IMR-90 (cell line): ENCODE data around the gene AQP12A. TPM values are rescaled to one million over a fixed set of nuclear protein-coding genes. Genes with fewer than 3 reads are reported as not detected.

Source experiments
- ATAC-seq: fragments of 200-7000 bp; cut with Tn5 transposase; 2 replicates; pipeline ENCODE4 v1.9.1; 2020; ENCODE audit warnings: low read depth, mild to moderate bottlenecking, moderate library complexity
- BruUV-seq: library from RNA; stranded (reverse); fragments of 400-500 nt; replicated peaks from 2 replicates; lab custom pipeline; 2021; lab: Mats Ljungman, UMichigan
- CTCF ChIA-PET: fragments of 300-600 bp; formaldehyde crosslinking; extraction: SDS; loops from one replicate; lab custom pipeline; 2021; ENCODE audit warnings: antibody characterized with exemption; lab: Yijun Ruan, JAX
- POLR2A ChIA-PET: fragments of 300-600 bp; sonication (Branson Sonifier 250); formaldehyde crosslinking; loops from one replicate; lab custom pipeline; 2022; ENCODE audit warnings: antibody characterized with exemption; ENCODE audit not compliant: unreplicated experiment; lab: Charles Lee
- DNase-seq: peaks from one replicate; pipeline ENCODE4 v3.0.0; 2013
- H2AFZ ChIP-seq: replicated peaks from 2 replicates; pipeline ENCODE3; 2013; ENCODE audit warnings: low read length, mild to moderate bottlenecking; ENCODE audit not compliant: poor library complexity
- H2AK5ac ChIP-seq: 2 replicates; pipeline ENCODE4 v1.6.1; 2013; ENCODE audit warnings: low read depth, low read length, inconsistent platforms
- H2AK9ac ChIP-seq: replicated peaks from 2 replicates; pipeline ENCODE3; 2013; ENCODE audit warnings: mild to moderate bottlenecking, low read depth, low read length, moderate library complexity; ENCODE audit not compliant: poor library complexity
- H2BK120ac ChIP-seq: 2 replicates; pipeline ENCODE4 v1.6.1; 2013; ENCODE audit warnings: low read depth, low read length, inconsistent platforms
- H2BK15ac ChIP-seq: 3 replicates; pipeline ENCODE4 v1.6.1; 2013; ENCODE audit warnings: low read depth, low read length, inconsistent platforms
- H2BK20ac ChIP-seq: 2 replicates; pipeline ENCODE4 v1.6.1; 2013; ENCODE audit warnings: low read depth, mild to moderate bottlenecking, inconsistent platforms, low read length, moderate library complexity
- H2BK5ac ChIP-seq: 2 replicates; pipeline ENCODE4 v1.6.1; 2013; ENCODE audit warnings: mild to moderate bottlenecking, low read depth, low read length, inconsistent platforms; ENCODE audit not compliant: poor library complexity, severe bottlenecking
- H3K14ac ChIP-seq: replicated peaks from 2 replicates; pipeline ENCODE4 v1.6.1; 2013; ENCODE audit warnings: low read depth, low read length, inconsistent platforms
- H3K18ac ChIP-seq: 2 replicates; pipeline ENCODE4 v1.6.1; 2013; ENCODE audit warnings: low read depth, low read length, control low read depth
- H3K23ac ChIP-seq: 2 replicates; pipeline ENCODE4 v1.6.1; 2013; ENCODE audit warnings: low read depth, low read length, inconsistent platforms
- H3K27ac ChIP-seq: 2 replicates; pipeline ENCODE4 v1.5.1; 2013; ENCODE audit warnings: mild to moderate bottlenecking, control low read depth, low read length; ENCODE audit not compliant: insufficient read depth
- H3K27me3 ChIP-seq: 2 replicates; pipeline ENCODE4 v1.6.1; 2013; ENCODE audit warnings: low read length; ENCODE audit not compliant: control insufficient read depth, insufficient read depth
- H3K36me3 ChIP-seq: 2 replicates; pipeline ENCODE4 v1.6.1; 2013; ENCODE audit warnings: low read length, mixed read lengths; ENCODE audit not compliant: control insufficient read depth, insufficient read depth
- H3K4ac ChIP-seq: 2 replicates; pipeline ENCODE4 v1.6.1; 2013; ENCODE audit warnings: low read depth, low read length, inconsistent platforms
- H3K4me1 ChIP-seq: 2 replicates; pipeline ENCODE4 v1.6.1; 2013; ENCODE audit warnings: low read length, mixed read lengths; ENCODE audit not compliant: control insufficient read depth, insufficient read depth
- H3K4me2 ChIP-seq: 2 replicates; pipeline ENCODE4 v1.6.1; 2013; ENCODE audit warnings: low read depth, mild to moderate bottlenecking, control low read depth, low read length, moderate library complexity
- H3K4me3 ChIP-seq: 2 replicates; pipeline ENCODE4 v1.5.1; 2013; ENCODE audit warnings: low read depth, mild to moderate bottlenecking, control low read depth, low read length, moderate library complexity; ENCODE audit not compliant: insufficient read depth
- H3K56ac ChIP-seq: 2 replicates; pipeline ENCODE4 v1.6.1; 2013; ENCODE audit warnings: low read length, inconsistent platforms; ENCODE audit not compliant: insufficient read depth; ENCODE audit errors: extremely low read depth
- H3K79me1 ChIP-seq, 2 experiments: 2 replicates each; pipeline ENCODE4 v1.6.1; 2013; ENCODE audit warnings: low read length in 2 of 2, inconsistent platforms in 1 of 2, low read depth in 1 of 2
- H3K9ac ChIP-seq: 2 replicates; pipeline ENCODE4 v1.6.1; 2013; ENCODE audit warnings: low read depth, low read length, control low read depth
- H3K9me1 ChIP-seq: 2 replicates; pipeline ENCODE4 v1.6.1; 2013; ENCODE audit warnings: low read length, inconsistent platforms; ENCODE audit not compliant: insufficient read depth
- H3K9me3 ChIP-seq: 2 replicates; pipeline ENCODE4 v1.6.1; 2013; ENCODE audit warnings: low read length; ENCODE audit not compliant: control insufficient read depth, insufficient read depth
- H4K20me1 ChIP-seq: 2 replicates; pipeline ENCODE4 v1.6.1; 2013; ENCODE audit warnings: low read length, inconsistent platforms; ENCODE audit not compliant: insufficient read depth
- H4K5ac ChIP-seq: 2 replicates; pipeline ENCODE4 v1.6.1; 2013; ENCODE audit warnings: mild to moderate bottlenecking, low read depth, low read length, control low read depth
- H4K8ac ChIP-seq, 2 experiments: 2 replicates each; pipeline ENCODE4 v1.6.1; 2013; ENCODE audit warnings: low read depth in 2 of 2, low read length in 2 of 2, control low read depth in 1 of 2, inconsistent platforms in 1 of 2
- H4K91ac ChIP-seq: 2 replicates; pipeline ENCODE4 v1.6.1; 2013; ENCODE audit warnings: low read depth, low read length, inconsistent platforms; ENCODE audit not compliant: insufficient read depth
- BHLHE40 ChIP-seq: fragments of 150-350 bp; IDR thresholded peaks from 2 replicates; pipeline ENCODE4 v1.6.1; 2016; ENCODE audit warnings: mild to moderate bottlenecking, low read depth, low read length
- CEBPB ChIP-seq: IDR thresholded peaks from 2 replicates; pipeline ENCODE4 v1.6.1; 2012; ENCODE audit warnings: low read depth, low read length, improper control_type of control experiment
- ELK1 ChIP-seq: fragments of 150-350 bp; IDR thresholded peaks from 2 replicates; pipeline ENCODE4 v1.6.1; 2016; ENCODE audit warnings: low read depth, mild to moderate bottlenecking, low read length, moderate library complexity, borderline replicate concordance
- FOS ChIP-seq: fragments of 150-350 bp; IDR thresholded peaks from 2 replicates; pipeline ENCODE4 v1.6.1; 2016; ENCODE audit warnings: low read depth, low read length
- MAFK ChIP-seq: IDR thresholded peaks from 2 replicates; pipeline ENCODE4 v1.6.1; 2012; ENCODE audit warnings: low read depth, low read length, improper control_type of control experiment
- MAZ ChIP-seq: IDR thresholded peaks from 2 replicates; pipeline ENCODE4 v1.6.1; 2012; ENCODE audit warnings: low read depth, mild to moderate bottlenecking, low read length, improper control_type of control experiment, moderate library complexity, borderline replicate concordance
- MXI1 ChIP-seq: IDR thresholded peaks from 2 replicates; pipeline ENCODE4 v1.6.1; 2012; ENCODE audit warnings: low read depth, mild to moderate bottlenecking, low read length, moderate library complexity, borderline replicate concordance
- NFE2L2 ChIP-seq: fragments of 150-350 bp; IDR thresholded peaks from 2 replicates; pipeline ENCODE4 v1.6.1; 2016; ENCODE audit warnings: low read depth, mild to moderate bottlenecking, low read length
- POLR2A ChIP-seq: IDR thresholded peaks from 2 replicates; pipeline ENCODE4 v1.6.1; 2012; ENCODE audit warnings: mild to moderate bottlenecking, low read depth, low read length
- RAD21 ChIP-seq: IDR thresholded peaks from 2 replicates; pipeline ENCODE4 v1.6.1; 2012; ENCODE audit warnings: low read length, improper control_type of control experiment
- RCOR1 ChIP-seq: IDR thresholded peaks from 2 replicates; pipeline ENCODE4 v1.6.1; 2012; ENCODE audit warnings: mild to moderate bottlenecking, low read length, improper control_type of control experiment; ENCODE audit not compliant: insufficient replicate concordance
- WGBS, 2 experiments: methylation state at CpG; one replicate each; pipeline versions ENCODE4 v1.1.5 to v1.1.7; 2013; ENCODE audit warnings: missing lambda C conversion rate in 2 of 2; ENCODE audit not compliant: insufficient read length in 1 of 2; ENCODE audit errors: extremely low coverage in 2 of 2; 5-methylcytosine and 5-hydroxymethylcytosine counted together
- dilution Hi-C: fragments of 300-500 bp; cut with HindIII; formaldehyde crosslinking; loops from one replicate; pipeline ENCODE4 v1.14.3; 2018; ENCODE audit warnings: low sequenced_read_pairs; ENCODE audit not compliant: unreplicated experiment
- in situ Hi-C: fragments of 300-500 bp; cut with MboI; formaldehyde crosslinking; loops from 3 replicates; pipeline ENCODE4 v1.14.3; 2019; ENCODE audit warnings: low sequenced_read_pairs, inconsistent platforms, mixed read lengths
- intact Hi-C: fragments of 100-400 bp; cut with micrococcal nuclease; formaldehyde crosslinking; loops from 2 replicates; pipeline ENCODE4 v1.10.0; 2022
- polyA plus RNA-seq, 3 experiments: library from polyadenylated mRNA; depleted of rRNA; stranded (reverse); fragments of >200 nt; gene quantifications; 2 replicates each; pipeline ENCODE4 v1.2.3, GENCODE V29; 2012; ENCODE audit warnings: low replicate concordance in 1 of 3
- total RNA-seq: library from RNA; depleted of rRNA; stranded (reverse); fragments of >200 nt; gene quantifications from 2 replicates; pipeline ENCODE4 v1.2.3, GENCODE V29; 2012
- TF ChIP-seq, protein P1 (sequence below): fragments of 150-350 bp; IDR thresholded peaks from 2 replicates; pipeline ENCODE4 v1.6.1; 2017; ENCODE audit warnings: mild to moderate bottlenecking, antibody characterized with exemption, low read length, low read depth

Gene AQP12A
- total and polyA plus RNA-seq, 2 of the 4 experiments (the other 2 are of a cell fraction): not detected

DNA sequence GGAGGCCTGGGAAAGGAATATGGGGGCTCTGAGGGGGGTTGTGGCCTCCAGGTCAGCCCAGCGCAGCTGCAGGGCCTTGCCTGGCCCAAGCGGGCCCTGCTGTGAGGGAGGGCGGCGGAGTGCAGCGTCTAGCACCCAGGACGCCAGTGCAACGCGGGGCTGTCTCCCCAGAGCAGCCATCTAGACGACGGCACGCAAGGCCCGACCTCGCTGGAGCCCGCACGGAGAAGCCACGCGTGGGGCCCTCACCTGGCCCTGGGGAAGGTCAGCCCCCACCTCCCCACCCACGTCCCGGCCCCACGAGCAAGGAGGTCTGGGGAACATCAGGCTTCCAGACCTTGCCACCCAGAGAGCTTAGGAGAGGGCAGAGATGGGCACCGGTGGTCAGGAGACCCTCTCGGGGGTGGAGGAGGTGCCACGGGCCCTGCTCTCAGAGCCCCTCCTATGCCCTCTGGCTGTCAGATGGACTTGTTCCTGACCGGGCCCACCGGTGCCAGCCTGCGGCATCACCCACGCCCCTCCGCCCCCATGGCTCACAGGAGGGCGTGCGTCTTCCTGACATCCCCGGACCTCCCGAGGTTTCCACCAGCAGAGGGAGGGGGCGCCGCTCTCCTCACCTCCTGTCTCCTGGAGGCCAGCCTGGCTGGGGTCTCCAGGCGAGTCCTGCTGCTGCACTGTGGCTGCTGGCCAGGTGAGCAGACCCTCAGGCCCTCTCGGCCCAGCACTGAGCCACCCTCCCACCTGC lies 49.4 kb upstream of the AQP12A start:
- Histone ChIP-seq H3K18ac (no peak overlapping the region), H2BK5ac (no peak overlapping the region), H3K4me1 (no peaks in the 10 kb centered on the region), H2BK20ac (no peak overlapping the region), H3K9me3 (no peaks in the 10 kb centered on the region), H2AK9ac (no peak overlapping the region), H3K4me3 (no peak overlapping the region), H2AK5ac (no peak overlapping the region), H3K4me2 (no peak overlapping the region), H4K20me1 (no peaks in the 10 kb centered on the region), H4K5ac (no peak overlapping the region), H3K56ac (no peak overlapping the region), H3K36me3 (no peaks in the 10 kb centered on the region), H2AFZ (no peak overlapping the region), H3K9me1 (no peaks in the 10 kb centered on the region), H2BK120ac (no peak overlapping the region), H2BK15ac (no peak overlapping the region), H3K23ac (no peak overlapping the region), H3K27me3 (peaks cover 46% of the 10 kb centered on the region), H3K4ac (no peak overlapping the region), H3K79me1 (no peaks in the 10 kb centered on the region), H3K27ac (no peak overlapping the region), H3K14ac (no peak overlapping the region), H4K8ac (no peak overlapping the region), H3K9ac (no peak overlapping the region), H4K91ac (no peak overlapping the region)
- dilution Hi-C loops (no loop called here), in situ Hi-C loops (no loop called here), intact Hi-C loops (no loop called here)
- no peak for DNase-seq
- WGBS, 2 experiments: 78% methylated on average over 4 of the region's 36 CpGs; no CpG with 5 or more reads in 1 of the 2 experiments
- TF ChIP-seq NFE2L2 (no peak), MAFK (no peak), ELK1 (no peak), RAD21 (no peak), CEBPB (no peak), RCOR1 (no peak), MXI1 (no peak), BHLHE40 (no peak), MAZ (no peak), POLR2A (no peak), FOS (no peak)
- TF ChIP-seq, protein P1, sequence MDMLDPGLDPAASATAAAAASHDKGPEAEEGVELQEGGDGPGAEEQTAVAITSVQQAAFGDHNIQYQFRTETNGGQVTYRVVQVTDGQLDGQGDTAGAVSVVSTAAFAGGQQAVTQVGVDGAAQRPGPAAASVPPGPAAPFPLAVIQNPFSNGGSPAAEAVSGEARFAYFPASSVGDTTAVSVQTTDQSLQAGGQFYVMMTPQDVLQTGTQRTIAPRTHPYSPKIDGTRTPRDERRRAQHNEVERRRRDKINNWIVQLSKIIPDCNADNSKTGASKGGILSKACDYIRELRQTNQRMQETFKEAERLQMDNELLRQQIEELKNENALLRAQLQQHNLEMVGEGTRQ: no peak
- ATAC-seq: no peak
- POLR2A ChIA-PET: no interaction called here
- CTCF ChIA-PET: no interaction called here
- BruUV-seq: no TSS peak
